Right atrium auricular region (tissue), 2 donors: ENCODE results near the gene GLI3. TPM values are rescaled to one million over a fixed set of nuclear protein-coding genes. Genes with fewer than 3 reads are reported as not detected.

Source experiments
- DNase-seq: peaks from one replicate; pipeline ENCODE4 v3.0.0-alpha.2; 2019; ENCODE audit warnings: low spot score
- H3K27ac ChIP-seq, 2 donors: fragments of 200-600 bp; sonication (generic); 1 replicate in 1 of 2; 2 replicates in 1 of 2; pipeline ENCODE4 v1.5.1; 2016 to 2019
- H3K27me3 ChIP-seq, 2 donors: fragments of 200-600 bp; sonication (generic); one replicate each; pipeline versions ENCODE4 v1.5.1 to v1.6.0; 2017 to 2019
- H3K36me3 ChIP-seq: fragments of 200-600 bp; sonication (generic); one replicate; pipeline ENCODE4 v1.5.1; 2016
- H3K4me1 ChIP-seq, 2 donors: fragments of 200-600 bp; sonication (generic); one replicate each; pipeline versions ENCODE4 v1.5.1 to v1.6.0; 2017 to 2019
- H3K4me3 ChIP-seq, 2 donors: fragments of 200-600 bp; sonication (generic); 1 replicate in 1 of 2; 2 replicates in 1 of 2; pipeline ENCODE4 v1.5.1; 2017 to 2019; ENCODE audit warnings: mild to moderate bottlenecking in 1 of 2, moderate library complexity in 1 of 2
- H3K9me3 ChIP-seq, 2 donors: fragments of 200-600 bp; sonication (generic); one replicate each; pipeline ENCODE4 v1.5.1; 2019
- total RNA-seq, 2 donors: library from RNA; depleted of rRNA; stranded (reverse); fragments of >200 nt; gene quantifications; one replicate each; pipeline ENCODE4 v1.1.0, GENCODE V29; 2016
- TF ChIP-seq, protein P1 (sequence below), 2 donors: fragments of 200-600 bp; sonication (generic); IDR thresholded peaks; one replicate each; pipeline ENCODE4 v1.5.1; 2019; ENCODE audit warnings: antibody characterized with exemption in 2 of 2

Gene GLI3
- total RNA-seq, 2 donors from 2014 or later, result 1.5 to 2.0 TPM

- H3K36me3 ChIP-seq, result no peaks in the 10 kb centered on the region
- TF ChIP-seq, protein P1, sequence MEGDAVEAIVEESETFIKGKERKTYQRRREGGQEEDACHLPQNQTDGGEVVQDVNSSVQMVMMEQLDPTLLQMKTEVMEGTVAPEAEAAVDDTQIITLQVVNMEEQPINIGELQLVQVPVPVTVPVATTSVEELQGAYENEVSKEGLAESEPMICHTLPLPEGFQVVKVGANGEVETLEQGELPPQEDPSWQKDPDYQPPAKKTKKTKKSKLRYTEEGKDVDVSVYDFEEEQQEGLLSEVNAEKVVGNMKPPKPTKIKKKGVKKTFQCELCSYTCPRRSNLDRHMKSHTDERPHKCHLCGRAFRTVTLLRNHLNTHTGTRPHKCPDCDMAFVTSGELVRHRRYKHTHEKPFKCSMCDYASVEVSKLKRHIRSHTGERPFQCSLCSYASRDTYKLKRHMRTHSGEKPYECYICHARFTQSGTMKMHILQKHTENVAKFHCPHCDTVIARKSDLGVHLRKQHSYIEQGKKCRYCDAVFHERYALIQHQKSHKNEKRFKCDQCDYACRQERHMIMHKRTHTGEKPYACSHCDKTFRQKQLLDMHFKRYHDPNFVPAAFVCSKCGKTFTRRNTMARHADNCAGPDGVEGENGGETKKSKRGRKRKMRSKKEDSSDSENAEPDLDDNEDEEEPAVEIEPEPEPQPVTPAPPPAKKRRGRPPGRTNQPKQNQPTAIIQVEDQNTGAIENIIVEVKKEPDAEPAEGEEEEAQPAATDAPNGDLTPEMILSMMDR (IDR thresholded peaks at IDR 0.05), result no peak
- H3K9me3 ChIP-seq, result no peaks in the 10 kb centered on the region
- no peak overlapping the region for H3K4me3 ChIP-seq
- no peak overlapping the region for H3K27ac ChIP-seq
- DNase-seq, result no peak
- H3K4me1 ChIP-seq, result peaks cover 0 to 5% of the 10 kb centered on the region in 2 donors
- no peaks in the 10 kb centered on the region for H3K27me3 ChIP-seq
Measured at GRCh38 chr7:41984888-41985287, 252.1 kb downstream of the GLI3 start.

DNA sequence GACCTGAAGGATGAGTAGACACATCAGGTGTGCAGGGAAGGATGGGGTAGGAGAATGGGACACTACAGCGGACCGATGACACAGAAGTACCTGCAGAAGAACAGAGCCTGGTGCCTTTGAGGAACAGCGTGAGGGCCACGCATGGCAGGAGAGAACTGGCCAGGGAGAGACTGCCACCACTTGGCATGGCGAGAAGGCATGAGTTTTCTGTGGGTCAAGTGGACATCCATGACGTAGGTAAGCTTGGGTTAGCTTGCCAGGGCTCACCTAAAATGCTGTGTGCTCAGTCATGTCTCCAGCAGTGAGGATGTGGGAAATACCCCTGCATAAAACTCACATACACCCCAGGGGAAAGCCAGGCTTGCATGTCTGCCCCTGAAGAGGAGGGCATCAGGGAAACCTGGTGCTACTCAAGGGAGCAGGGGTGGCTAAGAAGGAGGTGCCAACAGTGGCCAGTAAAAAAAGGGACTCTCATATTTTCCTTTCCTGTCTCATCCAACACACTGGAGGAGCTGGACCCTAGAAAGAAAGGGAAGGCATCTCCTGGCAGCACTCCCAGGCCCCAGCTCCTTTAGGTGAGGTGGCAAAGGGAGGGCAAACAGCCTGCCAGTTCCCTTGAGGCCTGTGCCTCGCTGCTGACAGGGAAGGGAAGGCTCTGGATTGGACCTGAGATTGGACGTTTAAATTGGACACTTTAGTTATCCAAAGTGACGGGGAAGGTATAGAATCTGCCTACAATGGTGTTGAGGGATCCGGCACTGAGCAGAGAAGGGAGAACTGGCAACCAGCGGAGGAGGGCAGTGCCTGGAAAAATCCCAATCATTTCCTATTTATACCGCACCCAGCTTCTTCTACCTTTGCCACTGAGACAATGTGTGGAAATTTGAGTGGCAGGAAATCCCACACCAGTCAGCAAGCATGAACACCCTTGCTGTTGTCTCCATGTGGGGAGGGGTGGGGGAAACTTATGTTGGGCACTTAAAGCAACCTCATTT lies 255.7 kb downstream of the GLI3 start:
- TF ChIP-seq, protein P1 (IDR thresholded peaks at IDR 0.05), result no peak
- Histone ChIP-seq H3K36me3 (no peaks in the 10 kb centered on the region), H3K4me1 (peaks cover 0 to 15% of the 10 kb centered on the region in 2 donors), H3K27me3 (no peaks in the 10 kb centered on the region), H3K27ac (no peak overlapping the region), H3K4me3 (no peak overlapping the region), H3K9me3 (no peaks in the 10 kb centered on the region)
- no peak for DNase-seq

DNA sequence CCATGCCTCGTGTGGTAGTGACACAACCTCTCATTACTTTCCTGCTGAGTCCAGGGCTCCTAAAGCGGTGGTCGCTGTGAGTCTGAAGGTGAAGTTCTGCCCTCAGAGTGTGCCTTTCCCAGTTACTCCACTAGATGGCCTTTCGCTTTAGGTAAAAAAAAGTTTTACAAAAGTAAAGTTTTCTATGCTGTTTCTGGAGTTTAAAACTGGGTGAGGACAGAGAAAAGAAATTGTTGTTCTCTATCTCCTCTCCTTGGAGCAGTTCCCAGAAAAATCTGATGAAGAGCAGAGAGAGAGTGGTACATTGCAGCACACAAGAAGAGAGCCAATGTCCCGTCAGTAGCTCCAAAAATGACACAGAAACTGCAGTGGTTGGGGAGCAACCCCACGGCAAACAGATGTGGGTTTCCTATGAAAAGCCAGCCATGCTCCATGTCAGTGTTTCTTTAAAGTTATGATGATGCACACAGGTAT lies 257.1 kb downstream of the GLI3 start:
- no peak overlapping the region for H3K27ac ChIP-seq
- peaks cover 0 to 15% of the 10 kb centered on the region in 2 donors for H3K4me1 ChIP-seq

GRCh38 chr7:41978858-41979257 lies 258.2 kb downstream of the GLI3 start:
- no peak overlapping the region for H3K4me3 ChIP-seq
- H3K27me3 ChIP-seq, result no peaks in the 10 kb centered on the region
- TF ChIP-seq, protein P1 (IDR thresholded peaks at IDR 0.05), result no peak
- no peaks in the 10 kb centered on the region for H3K36me3 ChIP-seq
- no peaks in the 10 kb centered on the region for H3K9me3 ChIP-seq
- no peak overlapping the region for H3K27ac ChIP-seq
- DNase-seq, result no peak
- peaks cover 0 to 15% of the 10 kb centered on the region in 2 donors for H3K4me1 ChIP-seq

More for the DNA sequence above, 257.1 kb downstream of the GLI3 start:
- no peaks in the 10 kb centered on the region for H3K36me3 ChIP-seq
- H3K27me3 ChIP-seq, result no peaks in the 10 kb centered on the region
- no peak for DNase-seq
- H3K9me3 ChIP-seq, result no peaks in the 10 kb centered on the region
- TF ChIP-seq, protein P1 (IDR thresholded peaks at IDR 0.05), result peak; percentile 50 to 84
- no peak overlapping the region for H3K4me3 ChIP-seq

DNA sequence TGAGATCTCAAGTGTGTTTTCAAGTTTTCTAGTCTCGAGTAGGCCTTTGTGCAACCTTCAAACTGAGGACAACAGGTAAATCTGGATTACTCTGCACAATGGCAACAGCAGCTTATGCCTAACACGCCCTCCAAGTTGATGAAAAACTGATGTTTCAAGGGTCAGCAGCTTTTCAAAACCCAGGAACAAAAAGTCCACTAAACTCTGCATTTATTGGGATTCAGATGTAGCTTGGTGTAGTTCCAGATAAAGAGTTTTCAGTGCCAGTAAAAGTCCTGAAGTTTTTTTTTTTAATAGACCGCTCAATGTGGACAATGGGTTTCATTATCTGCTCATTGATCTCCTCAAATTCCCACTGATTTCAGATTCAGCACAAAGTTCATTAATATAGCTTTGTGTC lies 259.3 kb downstream of the GLI3 start:
- Histone ChIP-seq H3K36me3 (no peaks in the 10 kb centered on the region), H3K4me1 (peaks cover 0 to 15% of the 10 kb centered on the region in 2 donors), H3K27me3 (no peaks in the 10 kb centered on the region), H3K9me3 (no peaks in the 10 kb centered on the region), H3K4me3 (no peak overlapping the region), H3K27ac (no peak overlapping the region)
- DNase-seq, result no peak
- TF ChIP-seq, protein P1 (IDR thresholded peaks at IDR 0.05), result no peak
